Measurements from ENCODE around the gene COQ5.

Gene COQ5

GRCh38 chr12:120466560-120467315 lies 62.2 kb downstream of the COQ5 start:
- peaks cover 16% of the 10 kb centered on the region for H3K36me3 Mint-ChIP-seq
- no peak overlapping the region for H3K27ac Mint-ChIP-seq
- DNase-seq (ENCODE audit: low spot score in 2 of 2) (peak in 1 of 2 donors; percentile 27), ATAC-seq (ENCODE audit: low read depth) (no peak)
- H3K4me3 Mint-ChIP-seq = no peak overlapping the region
- H3K27me3 Mint-ChIP-seq = no peaks in the 10 kb centered on the region
- no peaks in the 10 kb centered on the region for H3K9me3 Mint-ChIP-seq
- H3K4me1 Mint-ChIP-seq = peaks cover 22% of the 10 kb centered on the region

- H3K27ac Mint-ChIP-seq = no peak overlapping the region
- no peaks in the 10 kb centered on the region for H3K27me3 Mint-ChIP-seq
- DNase-seq (ENCODE audit: low spot score in 2 of 2) = no peak
- no peaks in the 10 kb centered on the region for H3K9me3 Mint-ChIP-seq
- H3K4me1 Mint-ChIP-seq = peaks cover 22% of the 10 kb centered on the region
- H3K36me3 Mint-ChIP-seq = peaks cover 16% of the 10 kb centered on the region
- no peak overlapping the region for H3K4me3 Mint-ChIP-seq
- ATAC-seq (ENCODE audit: low read depth) = no peak
Measured at GRCh38 chr12:120465756-120466155, 63.2 kb downstream of the COQ5 start.

GRCh38 chr12:120463712-120464111 lies 65.2 kb downstream of the COQ5 start:
- DNase-seq (ENCODE audit: low spot score in 2 of 2) (no peak), ATAC-seq (ENCODE audit: low read depth) (no peak)
- H3K27me3 Mint-ChIP-seq = no peaks in the 10 kb centered on the region
- no peaks in the 10 kb centered on the region for H3K9me3 Mint-ChIP-seq
- peaks cover 18% of the 10 kb centered on the region for H3K4me1 Mint-ChIP-seq
- peaks cover 21% of the 10 kb centered on the region for H3K36me3 Mint-ChIP-seq
- H3K27ac Mint-ChIP-seq = no peak overlapping the region
- no peak overlapping the region for H3K4me3 Mint-ChIP-seq

- no peak for DNase-seq (ENCODE audit: low spot score in 2 of 2)
- ATAC-seq (ENCODE audit: low read depth) = no peak
- Mint-ChIP-seq H3K27me3 (no peaks in the 10 kb centered on the region), H3K36me3 (peaks cover 19% of the 10 kb centered on the region), H3K4me1 (peaks cover 11% of the 10 kb centered on the region), H3K27ac (no peak overlapping the region), H3K4me3 (no peak overlapping the region), H3K9me3 (no peaks in the 10 kb centered on the region)
Measured at GRCh38 chr12:120462099-120462640, 66.8 kb downstream of the COQ5 start.

- Mint-ChIP-seq H3K27me3 (no peaks in the 10 kb centered on the region), H3K4me1 (peaks cover 11% of the 10 kb centered on the region), H3K4me3 (no peak overlapping the region), H3K27ac (no peak overlapping the region), H3K9me3 (no peaks in the 10 kb centered on the region), H3K36me3 (peaks cover 22% of the 10 kb centered on the region)
- DNase-seq (ENCODE audit: low spot score in 2 of 2) (no peak), ATAC-seq (ENCODE audit: low read depth) (no peak)
Measured at GRCh38 chr12:120460157-120460556, 68.8 kb downstream of the COQ5 start.

- ATAC-seq (ENCODE audit: low read depth) (no peak), DNase-seq (ENCODE audit: low spot score in 2 of 2) (no peak)
- Mint-ChIP-seq H3K36me3 (peaks cover 16% of the 10 kb centered on the region), H3K4me3 (no peak overlapping the region), H3K27me3 (no peaks in the 10 kb centered on the region), H3K9me3 (no peaks in the 10 kb centered on the region), H3K4me1 (peaks cover 10% of the 10 kb centered on the region), H3K27ac (peak overlapping the region; percentile 80)
Measured at GRCh38 chr12:120457133-120457532, 71.8 kb downstream of the COQ5 start.

GRCh38 chr12:120455302-120455701 lies 73.7 kb downstream of the COQ5 start:
- peak overlapping the region; percentile 68 for H3K27ac Mint-ChIP-seq
- peaks cover 15% of the 10 kb centered on the region for H3K36me3 Mint-ChIP-seq
- no peaks in the 10 kb centered on the region for H3K27me3 Mint-ChIP-seq
- H3K4me3 Mint-ChIP-seq = no peak overlapping the region
- no peaks in the 10 kb centered on the region for H3K9me3 Mint-ChIP-seq
- H3K4me1 Mint-ChIP-seq = peaks cover 10% of the 10 kb centered on the region
- DNase-seq (ENCODE audit: low spot score in 2 of 2) (no peak), ATAC-seq (ENCODE audit: low read depth) (no peak)

- Mint-ChIP-seq H3K27ac (no peak overlapping the region), H3K36me3 (peaks cover 11% of the 10 kb centered on the region), H3K9me3 (no peaks in the 10 kb centered on the region), H3K27me3 (no peaks in the 10 kb centered on the region), H3K4me1 (peaks cover 14% of the 10 kb centered on the region), H3K4me3 (no peak overlapping the region)
- DNase-seq (ENCODE audit: low spot score in 2 of 2) (no peak), ATAC-seq (ENCODE audit: low read depth) (peak; percentile 89)
Measured at GRCh38 chr12:120453977-120454376, 75.0 kb downstream of the COQ5 start.

Measured in memory B cell (primary cell).